Panc1 (cell line): ENCODE measurements around the gene KCNMA1. TPM values are rescaled to one million over a fixed set of nuclear protein-coding genes. Genes with fewer than 3 reads are reported as not detected.

ENCODE experiments used
- ATAC-seq: fragments of 200-7000 bp; cut with Tn5 transposase; 2 replicates; pipeline ENCODE4 v1.9.1; 2020; ENCODE audit warnings: mild to moderate bottlenecking, moderate library complexity
- BruUV-seq: library from RNA; stranded (reverse); fragments of 400-500 nt; replicated peaks from 2 replicates; lab custom pipeline; 2021; lab: Mats Ljungman, UMichigan
- CTCF ChIA-PET: fragments of 300-600 bp; sonication (Branson Sonifier 250); formaldehyde crosslinking; loops from one replicate; lab custom pipeline; 2022; ENCODE audit warnings: antibody characterized with exemption; lab: Charles Lee
- POLR2A ChIA-PET: fragments of 300-600 bp; sonication (Branson Sonifier 250); formaldehyde crosslinking; loops from one replicate; lab custom pipeline; 2022; ENCODE audit warnings: antibody characterized with exemption; lab: Charles Lee
- DNase-seq: peaks from one replicate; pipeline ENCODE4 v3.0.0-alpha.2; 2010; ENCODE audit warnings: low read depth, low spot score
- H3K27ac ChIP-seq: 2 replicates; pipeline ENCODE4 v1.5.1; 2011; ENCODE audit warnings: mild to moderate bottlenecking, low read length, inconsistent platforms
- H3K27me3 ChIP-seq: fragments of 200-500 bp; sonication (Bioruptor generic); 2 replicates; pipeline ENCODE4 v1.6.0; 2014; ENCODE audit warnings: low read length, inconsistent platforms; ENCODE audit not compliant: control insufficient read depth, insufficient read depth
- H3K36me3 ChIP-seq: fragments of 200-500 bp; sonication (Bioruptor generic); 2 replicates; pipeline ENCODE4 v1.5.1; 2014; ENCODE audit warnings: inconsistent platforms, mild to moderate bottlenecking, low read length, moderate library complexity; ENCODE audit not compliant: control insufficient read depth, insufficient read depth
- H3K4me1 ChIP-seq: 2 replicates; pipeline ENCODE4 v1.5.1; 2011; ENCODE audit warnings: inconsistent platforms, mild to moderate bottlenecking, low read length, moderate library complexity; ENCODE audit not compliant: control insufficient read depth, insufficient read depth
- H3K4me3 ChIP-seq, 2 experiments: 2 replicates each; pipeline ENCODE4 v1.5.1; 2011 to 2012; ENCODE audit warnings: low read depth in 2 of 2, low read length in 2 of 2, mild to moderate bottlenecking in 2 of 2, inconsistent platforms in 1 of 2, moderate library complexity in 1 of 2
- H3K9me3 ChIP-seq: fragments of 200-500 bp; sonication (Bioruptor generic); 2 replicates; pipeline ENCODE4 v1.5.1; 2014; ENCODE audit warnings: low read depth, mild to moderate bottlenecking, inconsistent platforms, low read length, moderate library complexity; ENCODE audit not compliant: control insufficient read depth, insufficient read depth
- CTCF ChIP-seq: fragments of 450-650 bp; IDR thresholded peaks from 2 replicates; pipeline ENCODE4 v1.5.1; 2017; ENCODE audit warnings: mild to moderate bottlenecking
- POLR2AphosphoS5 ChIP-seq: IDR thresholded peaks from 2 replicates; pipeline ENCODE4 v1.6.1; 2012; ENCODE audit warnings: mild to moderate bottlenecking, low read depth, low read length, moderate library complexity
- REST ChIP-seq, 2 experiments: IDR thresholded peaks; 2 replicates each; pipeline ENCODE4 v1.6.1; 2011 to 2012; ENCODE audit warnings: low read depth in 2 of 2, control low read depth in 1 of 2, low read length in 1 of 2, mild to moderate bottlenecking in 1 of 2, moderate library complexity in 1 of 2; ENCODE audit not compliant: insufficient read depth in 1 of 2
- in situ Hi-C: cut with HindIII; loops from 2 replicates; pipeline ENCODE4 v1.10.0; 2016; ENCODE audit warnings: low sequenced_read_pairs, low pct_unique_long_range_greater_than_20kb
- intact Hi-C: fragments of 100-400 bp; cut with micrococcal nuclease; formaldehyde crosslinking; loops from one replicate; pipeline ENCODE4 v1.10.0; 2022; ENCODE audit not compliant: unreplicated experiment
- total RNA-seq: library from RNA; stranded (reverse); gene quantifications from one replicate; pipeline ENCODE4 v1.2.1, GENCODE V29; 2021; ENCODE audit not compliant: unreplicated experiment

Gene KCNMA1
- total RNA-seq, 1 experiment from 2014 or later, result 91.9 TPM

- Histone ChIP-seq H3K27ac (no peak overlapping the region), H3K27me3 (no peaks in the 10 kb centered on the region), H3K9me3 (no peaks in the 10 kb centered on the region), H3K36me3 (no peaks in the 10 kb centered on the region), H3K4me3 (no peak overlapping the region), H3K4me1 (peaks cover 7% of the 10 kb centered on the region; the same call in 1 of the 2 replicates)
- intact Hi-C loops, result no loop called here
- TF ChIP-seq POLR2AphosphoS5, result no peak
- TF ChIP-seq REST (IDR thresholded peaks at IDR 0.05; ENCODE audit: insufficient read depth in 1 of 2, low read depth in 2 of 2, low read length in 1 of 2), result peak; percentile 93 to 96
- POLR2A ChIA-PET, result no interaction called here
- DNase-seq (no peak), ATAC-seq (no peak)
- in situ Hi-C loops, result no loop called here
- BruUV-seq, result no TSS peak
- CTCF ChIA-PET, result no interaction called here
Observed at GRCh38 chr10:77328272-77328816, 309.3 kb downstream of the KCNMA1 start.

- ChIA-PET CTCF (no interaction called here), POLR2A (no interaction called here)
- in situ Hi-C loops (no loop called here), intact Hi-C loops (no loop called here)
- ATAC-seq (no peak), DNase-seq (no peak)
- Histone ChIP-seq H3K36me3 (no peaks in the 10 kb centered on the region), H3K27ac (no peak overlapping the region), H3K27me3 (no peaks in the 10 kb centered on the region), H3K4me3 (no peak overlapping the region), H3K4me1 (peaks cover 9% of the 10 kb centered on the region), H3K9me3 (peaks cover 8% of the 10 kb centered on the region; the same call in 1 of the 2 replicates)
- TF ChIP-seq CTCF, result no peak
- 0 out of 4 replicates have a peak, but pooled peaks of 1 of the 2 experiments have one; percentile 29 for TF ChIP-seq REST (IDR thresholded peaks at IDR 0.05; ENCODE audit: insufficient read depth in 1 of 2, low read depth in 2 of 2, low read length in 1 of 2)
- no TSS peak for BruUV-seq
Observed at GRCh38 chr10:77325233-77325537, 312.4 kb downstream of the KCNMA1 start.
